H9 (cell line): Measurements from ENCODE around the gene NECTIN4. TPM values are rescaled to one million over a fixed set of nuclear protein-coding genes. Genes with fewer than 3 reads are reported as not detected.

Experiments
- DNase-seq: peaks from one replicate; pipeline ENCODE4 v3.0.0-alpha.2; 2017
- H2AFZ ChIP-seq: one replicate; pipeline ENCODE4 v1.6.1; 2013; ENCODE audit warnings: mild to moderate bottlenecking, low read length, control low read depth, moderate library complexity
- H2AK5ac ChIP-seq: 2 replicates; pipeline ENCODE4 v1.6.1; 2013; ENCODE audit warnings: low read length, control low read depth, mixed read lengths; ENCODE audit not compliant: insufficient read length
- H2BK120ac ChIP-seq: one replicate; pipeline ENCODE4 v1.6.1; 2013; ENCODE audit warnings: low read depth, mild to moderate bottlenecking, low read length, control low read depth, inconsistent platforms; ENCODE audit not compliant: poor library complexity, severe bottlenecking
- H2BK12ac ChIP-seq: 2 replicates; pipeline ENCODE4 v1.6.1; 2013; ENCODE audit warnings: low read length, control low read depth, mixed read lengths, low read depth; ENCODE audit not compliant: insufficient read length
- H2BK15ac ChIP-seq: 2 replicates; pipeline ENCODE4 v1.6.1; 2013; ENCODE audit warnings: low read depth, low read length, control low read depth
- H2BK20ac ChIP-seq: one replicate; pipeline ENCODE4 v1.6.1; 2013; ENCODE audit warnings: low read depth, mild to moderate bottlenecking, low read length, control low read depth, inconsistent platforms; ENCODE audit not compliant: poor library complexity, severe bottlenecking
- H2BK5ac ChIP-seq: 2 replicates; pipeline ENCODE4 v1.6.1; 2013; ENCODE audit warnings: low read length, control low read depth, mixed read lengths; ENCODE audit not compliant: insufficient read length
- H3K14ac ChIP-seq: 2 replicates; pipeline ENCODE4 v1.6.1; 2013; ENCODE audit warnings: low read length, control low read depth; ENCODE audit not compliant: insufficient read depth
- H3K18ac ChIP-seq: 2 replicates; pipeline ENCODE4 v1.6.1; 2013; ENCODE audit warnings: low read depth, mild to moderate bottlenecking, mixed read lengths, low read length, control low read depth; ENCODE audit not compliant: insufficient read length
- H3K23ac ChIP-seq: 2 replicates; pipeline ENCODE4 v1.6.1; 2013; ENCODE audit warnings: low read length, control low read depth, mixed read lengths, low read depth; ENCODE audit not compliant: insufficient read length
- H3K23me2 ChIP-seq: 2 replicates; pipeline ENCODE4 v1.6.1; 2013; ENCODE audit warnings: low read depth, mild to moderate bottlenecking, mixed read lengths, low read length, control low read depth; ENCODE audit not compliant: insufficient read length, poor library complexity, severe bottlenecking
- H3K27ac ChIP-seq: 2 replicates; pipeline ENCODE4 v1.5.1; 2013; ENCODE audit warnings: low read length, control low read depth, mixed read lengths, low read depth; ENCODE audit not compliant: insufficient read length
- H3K27me3 ChIP-seq: 2 replicates; pipeline ENCODE4 v1.6.1; 2013; ENCODE audit warnings: low read length, control low read depth, inconsistent platforms; ENCODE audit not compliant: insufficient read depth
- H3K4ac ChIP-seq: 2 replicates; pipeline ENCODE4 v1.6.1; 2013; ENCODE audit warnings: low read depth, mild to moderate bottlenecking, control low read depth, inconsistent platforms, low read length, moderate library complexity
- H3K4me1 ChIP-seq: 2 replicates; pipeline ENCODE4 v1.6.1; 2013; ENCODE audit warnings: low read length, control low read depth, inconsistent platforms; ENCODE audit not compliant: insufficient read depth
- H3K4me2 ChIP-seq: 2 replicates; pipeline ENCODE4 v1.6.1; 2013; ENCODE audit warnings: low read length, control low read depth, mixed read lengths; ENCODE audit not compliant: insufficient read length, insufficient read depth
- H3K56ac ChIP-seq: 2 replicates; pipeline ENCODE4 v1.6.1; 2013; ENCODE audit warnings: low read depth, mild to moderate bottlenecking, mixed read lengths, low read length, control low read depth; ENCODE audit not compliant: insufficient read length
- H3K79me1 ChIP-seq: 2 replicates; pipeline ENCODE4 v1.6.1; 2013; ENCODE audit warnings: low read depth, mild to moderate bottlenecking, moderate library complexity, low read length, control low read depth, inconsistent platforms; ENCODE audit not compliant: insufficient read depth, poor library complexity, severe bottlenecking
- H3K79me2 ChIP-seq: 2 replicates; pipeline ENCODE4 v1.6.1; 2013; ENCODE audit warnings: low read length, control low read depth, inconsistent platforms; ENCODE audit not compliant: insufficient read depth
- H3K9ac ChIP-seq: 2 replicates; pipeline ENCODE4 v1.6.1; 2013; ENCODE audit warnings: low read length, control low read depth, mixed read lengths; ENCODE audit not compliant: insufficient read length; ENCODE audit errors: extremely low read depth
- H3K9me3 ChIP-seq: one replicate; pipeline ENCODE4 v1.6.1; 2013; ENCODE audit warnings: low read depth, low read length, inconsistent platforms; ENCODE audit not compliant: control insufficient read depth
- H3T11ph ChIP-seq: one replicate; pipeline ENCODE4 v1.6.1; 2013; ENCODE audit warnings: mild to moderate bottlenecking, low read length, control low read depth, inconsistent platforms
- H4K20me1 ChIP-seq: one replicate; pipeline ENCODE4 v1.6.1; 2013; ENCODE audit not compliant: control insufficient read depth, insufficient read length, insufficient read depth
- H4K5ac ChIP-seq: 2 replicates; pipeline ENCODE4 v1.6.1; 2013; ENCODE audit warnings: low read depth, mild to moderate bottlenecking, mixed read lengths, low read length, control low read depth; ENCODE audit not compliant: insufficient read length
- H4K8ac ChIP-seq: replicated peaks from 2 replicates; pipeline ENCODE4 v1.6.1; 2013; ENCODE audit warnings: low read length, control low read depth, mixed read lengths, low read depth; ENCODE audit not compliant: insufficient read length
- H4K91ac ChIP-seq: 2 replicates; pipeline ENCODE4 v1.6.1; 2013; ENCODE audit warnings: low read depth, mild to moderate bottlenecking, moderate library complexity, mixed read lengths, low read length, control low read depth; ENCODE audit not compliant: insufficient read length
- H3K27ac Mint-ChIP-seq, 3 experiments: 2 replicates in 2 of 3; 3 replicates in 1 of 3; pipeline ENCODE4 v1.8.0; 2020 to 2021; ENCODE audit warnings: mixed read lengths in 3 of 3, mild to moderate bottlenecking in 1 of 3, moderate library complexity in 1 of 3
- H3K27me3 Mint-ChIP-seq: 2 replicates; pipeline ENCODE4 v1.8.0; 2021; ENCODE audit warnings: low read depth, mild to moderate bottlenecking, moderate library complexity, mixed read lengths
- H3K36me3 Mint-ChIP-seq, 3 experiments: 2 replicates in 2 of 3; 3 replicates in 1 of 3; pipeline ENCODE4 v1.8.0; 2020 to 2021; ENCODE audit warnings: low read depth in 3 of 3, mixed read lengths in 3 of 3; ENCODE audit not compliant: insufficient read depth in 1 of 3
- H3K4me1 Mint-ChIP-seq, 2 experiments: 2 replicates each; pipeline ENCODE4 v1.8.0; 2020; ENCODE audit warnings: mixed read lengths in 2 of 2
- H3K4me3 Mint-ChIP-seq, 2 experiments: 2 replicates in 1 of 2; 3 replicates in 1 of 2; pipeline ENCODE4 v1.8.0; 2020 to 2021; ENCODE audit warnings: mild to moderate bottlenecking in 2 of 2, mixed read lengths in 2 of 2, moderate library complexity in 1 of 2
- H3K9me3 Mint-ChIP-seq, 2 experiments: 2 replicates in 1 of 2; 3 replicates in 1 of 2; pipeline ENCODE4 v1.8.0; 2020; ENCODE audit warnings: mild to moderate bottlenecking in 2 of 2, mixed read lengths in 2 of 2, moderate library complexity in 1 of 2
- WGBS: extraction: QIAGEN DNeasy Blood & Tissue Kit; methylation state at CpG from one replicate; pipeline ENCODE4 v1.1.7; 2013; ENCODE audit warnings: missing lambda C conversion rate, low lambda C conversion rate, mixed read lengths; ENCODE audit not compliant: insufficient read length; ENCODE audit errors: extremely low coverage; 5-methylcytosine and 5-hydroxymethylcytosine counted together
- total RNA-seq: library from RNA; stranded (reverse); gene quantifications from 2 replicates; pipeline ENCODE4 v1.2.1, GENCODE V29; 2021
- TF ChIP-seq, protein P1 (sequence below): fragments of 200-600 bp; sonication (generic); conservative IDR thresholded peaks from 3 replicates; pipeline ENCODE4 v1.8.0; 2021; ENCODE audit warnings: antibody characterized with exemption, mild to moderate bottlenecking

NECTIN4 gene
- total RNA-seq, 1 experiment from 2014 or later: 0.33 TPM

DNA sequence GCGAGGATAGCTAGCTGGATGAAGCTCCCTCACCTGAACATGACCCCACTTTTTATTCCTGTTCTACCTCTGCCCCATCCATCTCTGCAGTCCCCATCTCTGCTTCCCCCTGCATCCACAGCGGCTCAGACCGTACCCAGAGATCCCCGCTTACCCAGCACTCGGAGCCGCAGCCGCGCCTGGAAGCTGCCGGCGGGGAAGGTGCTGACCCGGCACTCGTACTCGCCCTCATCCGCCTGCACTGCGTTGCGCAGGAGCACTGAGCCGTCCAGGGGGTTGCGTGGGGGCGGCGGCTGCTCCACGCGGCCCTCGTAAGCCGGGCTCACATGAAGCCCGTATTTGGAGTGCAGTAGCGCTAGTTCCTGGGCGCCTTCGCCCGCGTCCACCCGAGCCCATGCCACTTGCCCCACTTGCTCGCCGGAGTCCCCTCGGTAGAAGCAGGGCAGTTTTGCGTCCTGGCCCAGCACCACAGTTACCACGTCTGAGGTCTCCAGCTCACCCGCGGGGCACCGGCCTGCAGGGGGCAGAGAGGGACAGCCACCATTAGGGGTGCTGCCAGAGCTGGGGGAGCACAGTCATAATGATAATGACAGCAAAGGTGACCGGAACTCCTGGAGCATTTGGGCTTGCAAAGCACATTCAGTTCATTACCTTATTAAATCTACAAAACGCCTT, 9.8 kb downstream of the NECTIN4 start:
- no peaks in the 10 kb centered on the region for H3K23me2 ChIP-seq
- no CpG with 5 or more reads among the region's 41 CpGs for WGBS
- no peaks in the 10 kb centered on the region for H3K9me3 Mint-ChIP-seq

More for the DNA sequence above, 9.8 kb downstream of the NECTIN4 start:
- Histone ChIP-seq H3K9me3 (no peaks in the 10 kb centered on the region), H3K56ac (no peak overlapping the region), H2AK5ac (no peak overlapping the region), H3K27ac (no peak overlapping the region), H3K4me1 (no peaks in the 10 kb centered on the region), H4K5ac (no peak overlapping the region), H3K9ac (no peak overlapping the region), H3K14ac (no peak overlapping the region), H3K23ac (no peak overlapping the region), H2BK120ac (no peak overlapping the region), H3K4me2 (no peak overlapping the region), H3K27me3 (no peaks in the 10 kb centered on the region), H4K8ac (no peak overlapping the region), H3T11ph (no peak overlapping the region), H3K79me2 (no peaks in the 10 kb centered on the region), H4K20me1 (no peaks in the 10 kb centered on the region), H2BK12ac (no peak overlapping the region), H3K4ac (no peak overlapping the region), H2BK5ac (no peak overlapping the region), H2AFZ (no peak overlapping the region), H2BK20ac (no peak overlapping the region), H3K18ac (no peak overlapping the region), H2BK15ac (no peak overlapping the region), H4K91ac (no peak overlapping the region), H3K79me1 (no peaks in the 10 kb centered on the region)
- no peaks in the 10 kb centered on the region; the same call in 1 of the 2 replicates for H3K27me3 Mint-ChIP-seq
- TF ChIP-seq, protein P1, sequence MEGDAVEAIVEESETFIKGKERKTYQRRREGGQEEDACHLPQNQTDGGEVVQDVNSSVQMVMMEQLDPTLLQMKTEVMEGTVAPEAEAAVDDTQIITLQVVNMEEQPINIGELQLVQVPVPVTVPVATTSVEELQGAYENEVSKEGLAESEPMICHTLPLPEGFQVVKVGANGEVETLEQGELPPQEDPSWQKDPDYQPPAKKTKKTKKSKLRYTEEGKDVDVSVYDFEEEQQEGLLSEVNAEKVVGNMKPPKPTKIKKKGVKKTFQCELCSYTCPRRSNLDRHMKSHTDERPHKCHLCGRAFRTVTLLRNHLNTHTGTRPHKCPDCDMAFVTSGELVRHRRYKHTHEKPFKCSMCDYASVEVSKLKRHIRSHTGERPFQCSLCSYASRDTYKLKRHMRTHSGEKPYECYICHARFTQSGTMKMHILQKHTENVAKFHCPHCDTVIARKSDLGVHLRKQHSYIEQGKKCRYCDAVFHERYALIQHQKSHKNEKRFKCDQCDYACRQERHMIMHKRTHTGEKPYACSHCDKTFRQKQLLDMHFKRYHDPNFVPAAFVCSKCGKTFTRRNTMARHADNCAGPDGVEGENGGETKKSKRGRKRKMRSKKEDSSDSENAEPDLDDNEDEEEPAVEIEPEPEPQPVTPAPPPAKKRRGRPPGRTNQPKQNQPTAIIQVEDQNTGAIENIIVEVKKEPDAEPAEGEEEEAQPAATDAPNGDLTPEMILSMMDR: 0 out of 3 replicates have a peak, but pooled peaks have one; percentile 21
- H3K4me3 Mint-ChIP-seq: no peak overlapping the region
- peaks cover 29 to 34% of the 10 kb centered on the region in 2 experiments for H3K4me1 Mint-ChIP-seq
- H3K36me3 Mint-ChIP-seq: no peaks in the 10 kb centered on the region
- H3K27ac Mint-ChIP-seq: no peak overlapping the region; a peak in 1 of 7 replicates
- no peak for DNase-seq
